Ishikawa (cell line): ENCODE measurements around the gene NAALADL1.

Experiments
- CEBPB ChIP-seq: IDR thresholded peaks from 2 replicates; pipeline ENCODE4 v1.6.1; 2012
- CREB1 ChIP-seq: IDR thresholded peaks from 2 replicates; pipeline ENCODE4 v1.6.1; 2012; ENCODE audit warnings: low read depth
- EGR1 ChIP-seq: IDR thresholded peaks from 2 replicates; pipeline ENCODE4 v1.6.1; 2012
- EP300 ChIP-seq: IDR thresholded peaks from 2 replicates; pipeline ENCODE4 v1.6.1; 2012; ENCODE audit warnings: borderline replicate concordance
- RAD21 ChIP-seq: IDR thresholded peaks from 2 replicates; pipeline ENCODE4 v1.6.1; 2012; ENCODE audit warnings: low read depth
- TAF1 ChIP-seq: IDR thresholded peaks from 2 replicates; pipeline ENCODE4 v1.6.1; 2012; ENCODE audit warnings: low read depth, mild to moderate bottlenecking
- TCF12 ChIP-seq: IDR thresholded peaks from 2 replicates; pipeline ENCODE4 v1.6.1; 2012; ENCODE audit warnings: low read depth
- TEAD4 ChIP-seq: IDR thresholded peaks from 2 replicates; pipeline ENCODE4 v1.6.1; 2012
- YY1 ChIP-seq: IDR thresholded peaks from 2 replicates; pipeline ENCODE4 v1.6.1; 2012; ENCODE audit warnings: low read depth
- ZBTB7A ChIP-seq: IDR thresholded peaks from 2 replicates; pipeline ENCODE4 v1.6.1; 2012; ENCODE audit warnings: low read depth
- TF ChIP-seq, protein P1 (sequence below): IDR thresholded peaks from 2 replicates; pipeline ENCODE4 v1.6.1; 2012; ENCODE audit warnings: low read depth, mild to moderate bottlenecking
- TF ChIP-seq, protein P2 (sequence below): IDR thresholded peaks from 2 replicates; pipeline ENCODE4 v1.6.1; 2012
- TF ChIP-seq, protein P3 (sequence below): IDR thresholded peaks from 2 replicates; pipeline ENCODE4 v1.6.1; 2012

DNA sequence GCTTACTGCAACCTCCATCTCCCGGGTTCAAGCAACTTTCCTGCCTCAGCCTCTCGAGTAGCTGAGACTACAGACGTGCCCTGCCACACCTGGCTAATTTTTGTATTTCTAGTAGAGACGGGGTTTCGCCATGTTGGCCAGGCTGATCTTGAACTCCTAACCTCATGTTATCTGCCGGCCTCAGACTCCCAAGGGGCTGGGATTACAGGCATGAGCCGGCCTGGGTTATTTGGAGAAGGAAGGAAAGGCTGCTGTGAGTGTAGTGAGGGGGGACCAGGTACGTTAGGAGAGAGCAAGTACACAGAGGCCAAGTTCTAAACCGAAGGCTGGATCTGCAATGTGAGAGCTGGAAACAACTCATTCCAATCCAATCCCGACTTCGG is 62.0 kb downstream of the NAALADL1 start:
- TF ChIP-seq, protein P1, sequence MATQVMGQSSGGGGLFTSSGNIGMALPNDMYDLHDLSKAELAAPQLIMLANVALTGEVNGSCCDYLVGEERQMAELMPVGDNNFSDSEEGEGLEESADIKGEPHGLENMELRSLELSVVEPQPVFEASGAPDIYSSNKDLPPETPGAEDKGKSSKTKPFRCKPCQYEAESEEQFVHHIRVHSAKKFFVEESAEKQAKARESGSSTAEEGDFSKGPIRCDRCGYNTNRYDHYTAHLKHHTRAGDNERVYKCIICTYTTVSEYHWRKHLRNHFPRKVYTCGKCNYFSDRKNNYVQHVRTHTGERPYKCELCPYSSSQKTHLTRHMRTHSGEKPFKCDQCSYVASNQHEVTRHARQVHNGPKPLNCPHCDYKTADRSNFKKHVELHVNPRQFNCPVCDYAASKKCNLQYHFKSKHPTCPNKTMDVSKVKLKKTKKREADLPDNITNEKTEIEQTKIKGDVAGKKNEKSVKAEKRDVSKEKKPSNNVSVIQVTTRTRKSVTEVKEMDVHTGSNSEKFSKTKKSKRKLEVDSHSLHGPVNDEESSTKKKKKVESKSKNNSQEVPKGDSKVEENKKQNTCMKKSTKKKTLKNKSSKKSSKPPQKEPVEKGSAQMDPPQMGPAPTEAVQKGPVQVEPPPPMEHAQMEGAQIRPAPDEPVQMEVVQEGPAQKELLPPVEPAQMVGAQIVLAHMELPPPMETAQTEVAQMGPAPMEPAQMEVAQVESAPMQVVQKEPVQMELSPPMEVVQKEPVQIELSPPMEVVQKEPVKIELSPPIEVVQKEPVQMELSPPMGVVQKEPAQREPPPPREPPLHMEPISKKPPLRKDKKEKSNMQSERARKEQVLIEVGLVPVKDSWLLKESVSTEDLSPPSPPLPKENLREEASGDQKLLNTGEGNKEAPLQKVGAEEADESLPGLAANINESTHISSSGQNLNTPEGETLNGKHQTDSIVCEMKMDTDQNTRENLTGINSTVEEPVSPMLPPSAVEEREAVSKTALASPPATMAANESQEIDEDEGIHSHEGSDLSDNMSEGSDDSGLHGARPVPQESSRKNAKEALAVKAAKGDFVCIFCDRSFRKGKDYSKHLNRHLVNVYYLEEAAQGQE, result no peak
- TF ChIP-seq EP300, result no peak
- TF ChIP-seq, protein P2, sequence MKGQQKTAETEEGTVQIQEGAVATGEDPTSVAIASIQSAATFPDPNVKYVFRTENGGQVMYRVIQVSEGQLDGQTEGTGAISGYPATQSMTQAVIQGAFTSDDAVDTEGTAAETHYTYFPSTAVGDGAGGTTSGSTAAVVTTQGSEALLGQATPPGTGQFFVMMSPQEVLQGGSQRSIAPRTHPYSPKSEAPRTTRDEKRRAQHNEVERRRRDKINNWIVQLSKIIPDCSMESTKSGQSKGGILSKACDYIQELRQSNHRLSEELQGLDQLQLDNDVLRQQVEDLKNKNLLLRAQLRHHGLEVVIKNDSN, result no peak
- no peak for TF ChIP-seq CREB1
- no peak for TF ChIP-seq CEBPB
- TF ChIP-seq TAF1, result no peak
- no peak for TF ChIP-seq ZBTB7A
- TF ChIP-seq TCF12, result no peak
- no peak for TF ChIP-seq TEAD4
- TF ChIP-seq YY1, result no peak
- no peak for TF ChIP-seq EGR1
- TF ChIP-seq, protein P3, sequence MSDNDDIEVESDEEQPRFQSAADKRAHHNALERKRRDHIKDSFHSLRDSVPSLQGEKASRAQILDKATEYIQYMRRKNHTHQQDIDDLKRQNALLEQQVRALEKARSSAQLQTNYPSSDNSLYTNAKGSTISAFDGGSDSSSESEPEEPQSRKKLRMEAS, result no peak
- TF ChIP-seq RAD21, result no peak
